ENCODE measurements around the gene CAV1.

DNA sequence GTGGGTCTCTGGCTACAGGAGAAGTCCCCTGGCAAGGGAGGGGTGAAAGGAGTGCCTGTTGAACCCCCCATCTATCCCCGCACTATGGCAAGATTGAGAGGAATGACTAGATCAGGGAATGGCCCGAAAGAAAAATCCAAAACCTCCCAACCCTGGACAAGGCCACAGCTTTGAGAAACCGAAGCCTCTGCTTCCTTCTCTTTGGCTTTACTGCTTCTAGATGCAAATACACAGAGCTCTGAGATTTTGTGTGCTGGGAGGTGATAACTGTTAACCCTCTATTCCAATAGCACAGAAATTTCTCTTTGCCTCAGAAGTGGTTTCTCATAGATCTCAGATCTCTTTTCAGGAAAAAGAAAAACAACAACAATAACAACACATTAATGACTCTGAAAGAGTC is 15.0 kb downstream of the CAV1 start:
- TF ChIP-seq, protein P1, sequence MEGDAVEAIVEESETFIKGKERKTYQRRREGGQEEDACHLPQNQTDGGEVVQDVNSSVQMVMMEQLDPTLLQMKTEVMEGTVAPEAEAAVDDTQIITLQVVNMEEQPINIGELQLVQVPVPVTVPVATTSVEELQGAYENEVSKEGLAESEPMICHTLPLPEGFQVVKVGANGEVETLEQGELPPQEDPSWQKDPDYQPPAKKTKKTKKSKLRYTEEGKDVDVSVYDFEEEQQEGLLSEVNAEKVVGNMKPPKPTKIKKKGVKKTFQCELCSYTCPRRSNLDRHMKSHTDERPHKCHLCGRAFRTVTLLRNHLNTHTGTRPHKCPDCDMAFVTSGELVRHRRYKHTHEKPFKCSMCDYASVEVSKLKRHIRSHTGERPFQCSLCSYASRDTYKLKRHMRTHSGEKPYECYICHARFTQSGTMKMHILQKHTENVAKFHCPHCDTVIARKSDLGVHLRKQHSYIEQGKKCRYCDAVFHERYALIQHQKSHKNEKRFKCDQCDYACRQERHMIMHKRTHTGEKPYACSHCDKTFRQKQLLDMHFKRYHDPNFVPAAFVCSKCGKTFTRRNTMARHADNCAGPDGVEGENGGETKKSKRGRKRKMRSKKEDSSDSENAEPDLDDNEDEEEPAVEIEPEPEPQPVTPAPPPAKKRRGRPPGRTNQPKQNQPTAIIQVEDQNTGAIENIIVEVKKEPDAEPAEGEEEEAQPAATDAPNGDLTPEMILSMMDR (IDR thresholded peaks at IDR 0.05) = no peak
- TF ChIP-seq POLR2A (IDR thresholded peaks at IDR 0.05) = no peak
